Raji (cell line): Measurements from ENCODE around the gene ZBTB49.

Source experiments
- POLR2A ChIP-seq: IDR thresholded peaks from 2 replicates; pipeline ENCODE4 v1.6.1; 2011; ENCODE audit warnings: low read depth, low read length, control low read depth; ENCODE audit not compliant: insufficient read depth

The ZBTB49 gene

GRCh38 chr4:4334798-4335520 is 44.9 kb downstream of the ZBTB49 start:
- TF ChIP-seq POLR2A: no peak

DNA sequence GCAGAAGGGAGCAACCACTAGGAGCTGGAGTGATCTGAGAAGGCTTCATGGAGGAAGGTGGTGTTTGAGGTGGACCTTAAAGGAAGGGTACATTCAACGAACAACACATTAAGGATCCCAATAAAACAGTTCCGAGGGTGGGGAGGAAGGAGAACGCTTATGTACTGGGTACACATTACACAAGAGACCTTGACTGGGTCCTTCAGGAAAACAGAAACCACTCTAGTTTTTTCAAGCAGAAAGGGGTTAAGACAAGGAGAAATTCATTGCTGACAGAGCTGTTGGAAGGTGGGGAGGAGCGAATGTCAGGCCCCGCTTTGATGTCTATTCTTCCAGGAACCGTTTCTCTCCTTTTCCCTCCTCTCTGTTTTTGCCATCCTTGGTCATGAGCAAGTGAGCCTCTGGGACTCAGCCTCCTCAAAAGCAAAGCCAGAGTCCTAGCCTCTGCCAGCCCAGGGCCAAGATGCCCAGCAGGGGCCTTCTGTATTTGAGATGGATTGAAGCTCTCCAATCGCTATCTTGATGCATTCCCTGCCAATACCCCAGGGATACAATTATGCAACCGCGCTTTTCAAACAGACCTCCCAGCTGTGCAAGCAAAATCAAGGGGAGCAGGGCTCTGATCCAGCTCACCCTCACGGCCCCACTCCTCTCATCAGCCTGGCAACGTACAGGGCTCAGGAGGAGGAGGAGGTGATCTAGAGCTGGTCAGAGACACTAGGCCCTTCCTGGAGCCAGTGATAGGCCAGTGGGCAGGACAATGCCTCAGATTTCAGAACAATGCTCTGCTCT is 48.4 kb downstream of the ZBTB49 start:
- TF ChIP-seq POLR2A: no peak

GRCh38 chr4:4339504-4340085 is 49.5 kb downstream of the ZBTB49 start:
- no peak for TF ChIP-seq POLR2A

- no peak for TF ChIP-seq POLR2A
Observed at GRCh38 chr4:4341861-4342650, 52.0 kb downstream of the ZBTB49 start.

DNA sequence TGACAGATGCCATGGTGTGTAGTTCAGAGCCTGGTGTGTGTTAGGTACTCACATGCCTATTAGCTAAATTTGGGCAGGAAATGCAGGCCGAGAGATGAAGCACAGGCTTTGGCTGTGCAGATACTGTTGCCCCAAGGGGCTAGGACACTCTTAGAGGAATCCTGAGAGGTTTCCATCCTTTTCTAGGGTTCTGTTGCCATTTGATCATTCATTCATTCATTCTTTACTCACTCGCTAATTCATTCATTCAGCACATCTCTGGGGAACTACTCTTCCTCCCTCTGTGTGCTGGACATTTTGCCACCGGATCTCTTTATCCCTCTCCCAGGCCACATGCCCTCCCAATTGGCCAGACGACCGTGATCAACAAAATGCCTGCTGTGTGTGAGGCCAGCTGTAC is 53.0 kb downstream of the ZBTB49 start:
- no peak for TF ChIP-seq POLR2A

DNA sequence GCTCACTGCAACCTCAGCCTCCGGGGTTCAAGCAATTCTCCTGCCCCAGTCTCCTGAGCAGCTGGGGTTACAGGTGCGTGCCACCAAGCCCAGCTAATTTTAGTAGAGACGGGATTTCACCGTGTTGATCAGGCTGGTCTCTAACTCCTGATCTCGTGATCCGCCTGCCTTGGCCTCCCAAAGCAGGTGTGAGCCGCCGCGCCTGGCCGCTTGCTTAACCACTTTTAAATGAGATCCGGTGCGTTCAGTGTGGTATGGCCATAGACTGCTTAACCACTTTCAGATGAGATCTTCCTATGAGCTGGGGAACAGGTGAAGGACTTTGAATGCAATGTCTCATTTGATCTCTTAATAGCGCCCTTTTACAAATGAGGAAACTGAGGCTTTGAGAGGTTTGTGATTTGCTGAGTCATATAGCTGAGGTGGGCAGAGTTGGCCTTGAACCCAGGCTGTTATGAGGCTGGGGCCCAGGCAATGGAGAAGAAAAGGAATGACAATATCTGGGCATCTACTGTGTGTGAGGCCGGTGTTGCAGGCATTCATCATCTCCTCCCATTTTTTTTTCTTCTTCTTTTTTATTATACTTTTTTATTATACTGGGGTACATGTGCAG is 55.0 kb downstream of the ZBTB49 start:
- TF ChIP-seq POLR2A: 0 out of 2 replicates have a peak, but pooled peaks have one; percentile 19

- TF ChIP-seq POLR2A: no peak
Observed at GRCh38 chr4:4347585-4347984, 57.5 kb downstream of the ZBTB49 start.

DNA sequence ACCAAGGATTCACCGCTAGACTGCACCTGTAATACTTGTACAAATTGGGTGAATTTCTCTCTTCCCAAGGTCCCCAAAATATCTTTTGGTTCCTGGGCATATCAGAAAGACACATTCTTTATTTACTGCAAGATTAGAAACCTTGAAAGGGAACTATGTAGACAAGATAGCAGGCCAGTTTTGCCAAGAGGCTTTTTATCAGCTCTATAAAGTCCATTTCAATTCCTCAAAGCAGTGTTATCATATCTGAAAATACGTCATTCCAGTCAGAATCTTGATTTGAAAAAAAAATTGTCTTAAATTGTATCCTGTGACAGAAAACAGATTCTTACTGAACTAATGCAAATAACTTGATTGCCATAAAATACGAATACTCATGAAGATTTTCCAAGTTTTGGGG is 59.8 kb downstream of the ZBTB49 start:
- no peak for TF ChIP-seq POLR2A

GRCh38 chr4:4350909-4351308 is 60.9 kb downstream of the ZBTB49 start:
- no peak for TF ChIP-seq POLR2A

DNA sequence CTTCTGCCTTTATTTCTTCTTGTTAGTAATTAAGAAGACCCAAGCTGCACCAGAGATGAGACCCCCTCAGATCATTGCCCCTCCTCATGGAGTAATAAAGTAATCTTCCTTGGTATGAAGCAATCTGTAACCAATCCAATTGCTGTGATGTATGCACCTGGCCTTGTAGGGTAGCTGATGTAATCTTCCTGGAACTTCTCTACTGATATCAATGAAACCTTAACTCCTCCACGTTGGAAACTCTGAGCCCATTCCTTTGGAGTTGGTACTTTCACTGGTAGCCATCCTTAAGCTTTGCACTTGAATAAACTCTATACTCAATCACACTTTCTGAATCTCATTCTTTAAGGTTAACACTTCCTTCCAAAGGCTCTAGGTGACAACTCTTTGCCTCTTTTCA is 65.3 kb downstream of the ZBTB49 start:
- no peak for TF ChIP-seq POLR2A

DNA sequence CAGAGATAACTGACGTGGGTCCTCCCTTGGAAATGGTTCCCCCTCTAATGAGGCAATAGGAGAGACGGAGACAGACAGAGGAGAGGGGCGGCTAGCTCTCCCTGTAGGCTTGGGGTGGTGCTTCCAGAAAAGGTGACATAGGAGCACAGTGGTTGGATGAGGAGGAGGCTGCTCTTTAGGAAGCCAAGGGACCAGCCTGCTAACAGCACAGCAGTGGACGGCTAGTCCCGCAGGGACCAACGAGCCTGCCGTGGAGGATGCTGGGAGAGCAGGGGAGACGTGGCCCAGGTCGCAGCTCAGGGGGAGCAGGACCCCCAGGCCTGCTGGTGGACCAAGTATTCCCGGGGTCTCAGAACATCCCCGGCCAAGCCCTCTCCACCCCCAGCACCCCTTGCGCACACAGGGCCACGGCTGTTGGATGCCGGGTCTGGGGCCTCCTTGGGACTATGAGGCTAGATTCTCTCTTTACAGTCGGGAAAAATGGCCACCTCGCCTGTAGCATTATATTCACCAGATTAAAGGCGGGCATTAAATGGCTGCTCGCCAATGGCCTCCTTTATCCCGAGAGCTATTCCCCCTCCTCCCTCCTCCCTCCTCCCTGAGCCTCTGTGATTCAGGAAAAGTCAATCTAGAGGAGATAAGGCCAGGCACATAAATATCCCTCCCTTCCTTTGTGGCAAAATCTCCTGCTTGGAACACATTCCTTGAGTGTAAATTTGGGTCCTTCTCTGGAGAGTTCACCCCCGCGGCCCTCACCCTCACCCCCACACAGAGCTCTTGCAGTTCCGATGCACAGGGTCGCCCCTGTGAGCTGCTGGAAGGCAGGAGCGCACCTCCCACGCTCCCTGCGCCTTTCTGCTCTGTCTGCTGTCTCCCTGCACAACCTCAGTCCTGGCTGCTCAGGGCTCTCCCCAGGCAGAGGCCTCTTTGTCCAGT is 66.3 kb downstream of the ZBTB49 start:
- TF ChIP-seq POLR2A: no peak

- TF ChIP-seq POLR2A: no peak
Observed at GRCh38 chr4:4358093-4358854, 68.2 kb downstream of the ZBTB49 start.

GRCh38 chr4:4361883-4362282 is 71.8 kb downstream of the ZBTB49 start:
- TF ChIP-seq POLR2A: no peak
